SW480 (cell line): ENCODE measurements around the gene CCDC107.

Experiments
- DNase-seq: peaks from one replicate; pipeline ENCODE4 v3.0.0-alpha.2; 2016; ENCODE audit warnings: low spot score

Gene CCDC107

GRCh38 chr9:35661756-35662350, 3.8 kb downstream of the CCDC107 start:
- DNase-seq = no peak

- no peak for DNase-seq
Measured at GRCh38 chr9:35662437-35662836, 4.3 kb downstream of the CCDC107 start.

DNA sequence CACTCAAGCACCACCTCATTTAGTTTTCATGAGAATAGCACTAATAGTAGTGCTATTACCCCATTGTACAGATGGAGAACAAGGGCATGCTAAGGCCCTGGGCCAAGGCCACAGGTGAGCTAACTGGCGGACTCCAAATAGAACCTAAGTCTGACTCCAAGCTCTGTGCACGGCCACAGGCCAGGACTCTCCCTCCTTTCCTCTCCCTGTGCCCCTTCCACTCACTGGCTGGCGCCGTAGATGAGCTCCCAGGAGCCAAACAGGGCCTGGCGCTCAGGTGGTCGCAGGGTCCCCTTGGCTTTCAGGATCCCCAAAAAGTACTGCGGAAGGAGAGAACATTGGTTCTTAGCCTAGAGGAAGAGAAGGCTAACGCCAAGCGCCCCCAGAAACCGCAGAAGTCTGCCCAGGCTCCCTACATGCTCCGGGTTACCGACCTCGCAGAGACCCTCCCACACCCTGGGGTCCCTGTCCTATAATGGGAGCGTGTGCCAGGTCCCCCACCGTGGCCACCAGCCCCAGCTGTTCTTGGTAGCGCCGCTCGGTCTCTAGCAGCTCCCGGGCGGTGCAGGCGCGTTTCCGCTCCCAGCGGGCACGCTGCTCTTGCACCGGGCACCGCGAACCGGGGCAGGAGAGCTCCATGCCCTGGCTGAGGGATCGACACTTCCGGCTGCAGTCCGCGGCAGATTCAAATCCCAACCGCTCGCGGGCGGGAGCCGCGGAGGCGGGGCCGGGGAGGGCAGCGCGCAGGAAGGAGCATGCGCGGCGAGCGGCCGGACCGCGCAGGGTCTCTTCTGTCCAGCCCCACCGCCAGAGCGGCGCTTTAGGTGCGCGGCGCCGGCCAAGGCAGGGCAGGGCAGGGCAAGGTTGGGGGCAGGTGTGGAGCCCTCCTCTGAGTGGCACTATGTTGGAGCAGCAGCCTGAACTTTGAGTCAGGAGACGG, 6.7 kb downstream of the CCDC107 start, which contains the start of gene ARHGEF39:
ARHGEF39 (minus strand) TSS at position 665 of the 940 bp plus-strand sequence; CDS start at position 639, 26 bp downstream.
- peak; percentile 85 for DNase-seq

DNA sequence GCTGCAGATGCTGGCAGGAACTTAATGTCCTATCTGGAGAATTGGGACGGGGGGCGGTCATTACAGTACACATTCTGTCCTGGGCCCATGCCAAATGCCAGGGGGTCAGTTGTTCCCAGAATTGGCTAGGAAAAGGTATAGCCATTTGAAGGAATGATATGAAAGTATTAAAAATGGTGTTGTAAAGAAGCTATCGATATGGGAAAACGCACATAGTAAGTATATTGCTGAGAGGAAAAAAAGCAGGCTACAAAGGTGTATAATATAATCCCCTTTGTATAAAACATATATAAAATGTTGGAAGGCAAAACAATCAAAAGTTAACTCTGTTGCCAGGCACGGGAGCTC, 7.4 kb downstream of the CCDC107 start:
- no peak for DNase-seq

DNA sequence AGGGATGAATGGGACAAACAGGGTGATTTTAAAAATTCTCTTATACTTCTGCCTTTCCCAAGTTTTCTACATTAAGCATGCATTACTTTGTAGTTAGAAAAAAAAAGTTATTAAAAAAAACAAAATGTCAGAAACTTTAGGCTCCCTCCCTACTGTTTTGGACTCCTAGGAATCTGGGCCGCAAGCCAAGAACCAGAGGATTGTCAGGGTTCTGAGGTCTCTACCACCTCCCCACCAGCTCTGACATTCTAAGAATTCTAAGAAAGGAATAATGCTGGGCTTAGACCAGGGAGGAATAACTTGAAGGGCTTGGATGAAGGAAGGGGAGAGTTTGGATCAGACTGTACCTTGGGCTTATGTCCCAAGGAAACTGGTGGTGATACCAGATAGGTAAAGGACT, 8.0 kb downstream of the CCDC107 start:
- no peak for DNase-seq

- no peak for DNase-seq
Measured at GRCh38 chr9:35666549-35666948, 8.5 kb downstream of the CCDC107 start.

- no peak for DNase-seq
Measured at GRCh38 chr9:35667939-35668338, 9.8 kb downstream of the CCDC107 start.

DNA sequence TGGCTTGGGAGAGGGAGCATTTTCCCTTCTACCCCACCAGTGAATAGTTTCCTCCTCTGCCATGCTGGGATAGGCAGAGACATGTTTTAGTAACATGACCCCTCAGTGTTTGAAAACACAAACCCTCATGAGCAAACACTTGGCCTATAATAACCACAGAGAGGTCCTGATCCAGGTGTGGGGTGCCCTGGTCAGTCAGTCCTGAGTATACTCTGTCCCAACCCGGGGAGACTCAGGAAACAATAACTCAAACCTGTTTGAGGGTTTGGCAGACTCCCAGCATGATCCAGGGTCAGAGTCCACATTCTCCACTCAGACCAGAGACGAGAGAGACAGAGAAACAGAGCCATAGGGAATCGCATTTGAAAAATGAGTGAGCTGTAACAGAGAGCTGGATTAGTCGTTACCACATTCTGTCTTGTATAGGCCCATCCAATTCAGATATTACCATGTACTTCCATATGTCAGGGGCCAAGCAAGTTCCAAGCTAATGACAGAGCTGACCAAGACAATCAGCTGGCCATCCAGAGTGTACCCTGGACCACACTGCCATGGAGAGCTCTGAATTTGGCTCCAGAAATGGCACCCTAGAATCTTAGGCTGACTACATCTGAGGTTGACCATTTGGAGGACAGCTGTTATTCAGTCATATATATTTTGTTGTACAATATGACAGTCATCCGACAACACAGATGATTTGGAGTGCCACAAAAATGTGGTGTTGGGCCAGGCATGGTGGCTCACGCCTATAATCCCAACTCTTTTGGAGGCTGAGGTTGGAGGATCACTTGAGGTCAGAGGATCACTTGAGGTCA, 11.4 kb downstream of the CCDC107 start:
- DNase-seq = peak; percentile 87

DNA sequence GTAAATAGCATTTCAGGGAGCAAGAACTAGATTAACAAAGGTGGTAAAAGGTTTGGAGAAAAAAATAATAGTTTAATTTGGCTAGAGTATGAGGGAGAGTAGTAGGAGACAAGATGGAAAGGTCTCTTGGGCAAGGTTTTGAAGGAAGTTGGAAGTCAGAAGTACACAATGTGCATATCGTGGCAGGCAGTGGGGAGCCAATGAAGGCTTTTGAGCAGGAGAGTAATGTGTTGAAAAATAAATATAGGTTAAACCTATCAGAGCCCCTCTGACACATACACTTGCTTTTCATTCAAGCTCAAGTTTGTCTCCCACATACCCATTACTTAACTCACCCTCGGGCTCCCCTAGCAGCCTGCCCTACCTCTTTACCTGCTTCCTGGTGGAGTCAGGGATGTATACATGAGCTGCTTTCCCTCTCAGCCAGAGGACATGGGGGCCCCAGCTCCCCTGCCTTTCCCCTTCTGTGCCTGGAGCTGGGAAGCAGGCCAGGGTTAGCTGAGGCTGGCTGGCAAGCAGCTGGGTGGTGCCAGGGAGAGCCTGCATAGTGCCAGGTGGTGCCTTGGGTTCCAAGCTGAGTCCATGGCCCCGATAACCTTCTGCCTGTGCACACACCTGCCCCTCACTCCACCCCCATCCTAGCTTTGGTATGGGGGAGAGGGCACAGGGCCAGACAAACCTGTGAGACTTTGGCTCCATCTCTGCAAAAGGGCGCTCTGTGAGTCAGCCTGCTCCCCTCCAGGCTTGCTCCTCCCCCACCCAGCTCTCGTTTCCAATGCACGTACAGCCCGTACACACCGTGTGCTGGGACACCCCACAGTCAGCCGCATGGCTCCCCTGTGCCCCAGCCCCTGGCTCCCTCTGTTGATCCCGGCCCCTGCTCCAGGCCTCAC, 15.3 kb downstream of the CCDC107 start, which contains the start of gene CA9:
CA9 (plus strand) TSS at position 797 of the 893 bp plus-strand sequence; CDS start at position 829, 32 bp downstream.
- no peak for DNase-seq

DNA sequence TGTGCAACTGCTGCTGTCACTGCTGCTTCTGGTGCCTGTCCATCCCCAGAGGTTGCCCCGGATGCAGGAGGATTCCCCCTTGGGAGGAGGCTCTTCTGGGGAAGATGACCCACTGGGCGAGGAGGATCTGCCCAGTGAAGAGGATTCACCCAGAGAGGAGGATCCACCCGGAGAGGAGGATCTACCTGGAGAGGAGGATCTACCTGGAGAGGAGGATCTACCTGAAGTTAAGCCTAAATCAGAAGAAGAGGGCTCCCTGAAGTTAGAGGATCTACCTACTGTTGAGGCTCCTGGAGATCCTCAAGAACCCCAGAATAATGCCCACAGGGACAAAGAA, 15.9 kb downstream of the CCDC107 start:
- no peak for DNase-seq

- DNase-seq = no peak
Measured at GRCh38 chr9:35675204-35675603, 17.1 kb downstream of the CCDC107 start.

DNA sequence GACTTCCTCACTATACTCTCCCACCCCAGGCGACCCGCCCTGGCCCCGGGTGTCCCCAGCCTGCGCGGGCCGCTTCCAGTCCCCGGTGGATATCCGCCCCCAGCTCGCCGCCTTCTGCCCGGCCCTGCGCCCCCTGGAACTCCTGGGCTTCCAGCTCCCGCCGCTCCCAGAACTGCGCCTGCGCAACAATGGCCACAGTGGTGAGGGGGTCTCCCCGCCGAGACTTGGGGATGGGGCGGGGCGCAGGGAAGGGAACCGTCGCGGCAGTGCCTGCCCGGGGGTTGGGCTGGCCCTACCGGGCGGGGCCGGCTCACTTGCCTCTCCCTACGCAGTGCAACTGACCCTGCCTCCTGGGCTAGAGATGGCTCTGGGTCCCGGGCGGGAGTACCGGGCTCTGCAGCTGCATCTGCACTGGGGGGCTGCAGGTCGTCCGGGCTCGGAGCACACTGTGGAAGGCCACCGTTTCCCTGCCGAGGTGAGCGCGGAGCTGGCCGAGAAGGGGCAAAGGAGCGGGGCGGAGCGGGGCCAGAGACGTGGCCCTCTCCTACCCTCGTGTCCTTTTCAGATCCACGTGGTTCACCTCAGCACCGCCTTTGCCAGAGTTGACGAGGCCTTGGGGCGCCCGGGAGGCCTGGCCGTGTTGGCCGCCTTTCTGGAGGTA, 17.8 kb downstream of the CCDC107 start:
- DNase-seq = no peak

DNA sequence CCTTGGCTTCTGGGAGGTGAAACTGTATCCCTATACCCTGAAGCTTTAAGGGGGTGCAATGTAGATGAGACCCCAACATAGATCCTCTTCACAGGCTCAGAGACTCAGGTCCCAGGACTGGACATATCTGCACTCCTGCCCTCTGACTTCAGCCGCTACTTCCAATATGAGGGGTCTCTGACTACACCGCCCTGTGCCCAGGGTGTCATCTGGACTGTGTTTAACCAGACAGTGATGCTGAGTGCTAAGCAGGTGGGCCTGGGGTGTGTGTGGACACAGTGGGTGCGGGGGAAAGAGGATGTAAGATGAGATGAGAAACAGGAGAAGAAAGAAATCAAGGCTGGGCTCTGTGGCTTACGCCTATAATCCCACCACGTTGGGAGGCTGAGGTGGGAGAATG, 21.0 kb downstream of the CCDC107 start:
- no peak for DNase-seq

DNA sequence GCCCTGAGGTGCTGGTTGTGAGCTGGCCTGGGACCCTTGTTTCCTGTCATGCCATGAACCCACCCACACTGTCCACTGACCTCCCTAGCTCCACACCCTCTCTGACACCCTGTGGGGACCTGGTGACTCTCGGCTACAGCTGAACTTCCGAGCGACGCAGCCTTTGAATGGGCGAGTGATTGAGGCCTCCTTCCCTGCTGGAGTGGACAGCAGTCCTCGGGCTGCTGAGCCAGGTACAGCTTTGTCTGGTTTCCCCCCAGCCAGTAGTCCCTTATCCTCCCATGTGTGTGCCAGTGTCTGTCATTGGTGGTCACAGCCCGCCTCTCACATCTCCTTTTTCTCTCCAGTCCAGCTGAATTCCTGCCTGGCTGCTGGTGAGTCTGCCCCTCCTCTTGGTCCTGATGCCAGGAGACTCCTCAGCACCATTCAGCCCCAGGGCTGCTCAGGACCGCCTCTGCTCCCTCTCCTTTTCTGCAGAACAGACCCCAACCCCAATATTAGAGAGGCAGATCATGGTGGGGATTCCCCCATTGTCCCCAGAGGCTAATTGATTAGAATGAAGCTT, 21.8 kb downstream of the CCDC107 start:
- DNase-seq = no peak

- no peak for DNase-seq
Measured at GRCh38 chr9:35680331-35681105, 22.4 kb downstream of the CCDC107 start.

GRCh38 chr9:35681341-35682002, 23.4 kb downstream of the CCDC107 start:
- DNase-seq = no peak

DNA sequence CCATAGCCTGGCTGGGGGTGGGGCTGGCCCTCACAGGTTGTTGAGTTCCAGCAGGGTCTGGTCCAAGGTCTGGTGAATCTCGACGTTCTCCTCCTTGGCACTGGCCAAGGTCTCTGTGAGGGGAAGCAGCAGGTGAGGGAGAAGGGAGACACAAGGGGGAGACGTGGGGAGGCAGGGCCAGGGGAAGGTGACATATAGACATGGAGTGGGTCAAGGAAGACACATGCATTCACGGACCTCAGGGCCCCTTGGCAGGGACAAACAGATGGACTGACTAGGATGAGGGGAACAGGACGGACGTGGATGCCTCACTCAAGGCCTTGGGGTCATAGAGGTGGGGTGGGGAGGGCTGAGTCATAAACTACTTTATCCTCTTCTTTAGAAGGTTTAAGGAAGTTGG, 24.0 kb downstream of the CCDC107 start:
- no peak for DNase-seq

DNA sequence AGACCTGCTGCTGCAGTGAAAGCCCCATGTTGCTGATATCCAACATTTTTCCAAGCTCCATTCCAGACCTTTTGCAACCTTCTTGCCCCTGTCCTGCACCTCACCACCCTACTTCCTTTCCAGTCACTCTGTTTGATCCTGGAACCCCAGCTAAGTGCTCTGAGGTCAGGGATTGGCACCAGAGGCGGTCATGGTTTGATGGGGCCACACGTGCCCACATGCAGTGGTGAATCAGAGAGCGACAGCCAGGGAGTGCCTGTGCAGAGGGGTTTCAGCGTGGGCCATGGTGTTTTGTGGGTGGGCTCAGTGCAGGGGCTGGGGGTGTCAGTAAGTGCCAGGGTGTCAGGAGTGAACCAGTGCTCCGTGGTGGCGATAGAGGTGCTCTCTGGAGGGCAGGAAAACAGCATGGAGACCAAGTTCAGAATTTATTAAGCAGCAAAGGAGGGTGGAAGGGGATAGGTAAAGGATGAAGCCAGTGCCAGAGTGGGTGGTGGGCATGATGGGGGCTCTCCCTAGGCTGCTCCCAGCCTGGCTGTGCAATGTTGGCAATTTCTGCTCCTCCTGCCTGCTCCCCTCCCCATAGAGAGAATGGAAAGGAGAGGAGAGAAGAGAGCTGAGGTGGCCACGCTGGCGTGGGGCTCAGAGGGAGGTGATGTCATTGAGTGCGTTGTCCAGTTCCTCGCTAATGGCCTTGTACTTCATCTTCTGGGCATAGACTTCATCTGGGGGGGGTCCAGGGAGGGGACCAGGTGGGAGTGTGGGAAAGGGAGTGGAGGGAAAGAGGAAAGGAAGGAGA, 24.6 kb downstream of the CCDC107 start:
- no peak for DNase-seq
